Uterus (tissue), 2 donors: ENCODE measurements around the gene MXRA7.

ENCODE experiments used
- POLR2A ChIP-seq, 2 donors: fragments of 450-650 bp; IDR thresholded peaks; one replicate each; pipeline ENCODE4 v1.6.1; 2016; ENCODE audit warnings: antibody characterized with exemption in 2 of 2, mild to moderate bottlenecking in 1 of 2, moderate library complexity in 1 of 2
- TF ChIP-seq, protein P1 (sequence below), 4 experiments: fragments of 200-600 bp in 2 of 4; fragments of 450-650 bp in 2 of 4; sonication (generic) in 2 of 4; IDR thresholded peaks; one replicate each; pipeline ENCODE4 v1.5.1; 2016 to 2019; ENCODE audit warnings: antibody characterized with exemption in 4 of 4, mild to moderate bottlenecking in 2 of 4, moderate library complexity in 1 of 4

DNA sequence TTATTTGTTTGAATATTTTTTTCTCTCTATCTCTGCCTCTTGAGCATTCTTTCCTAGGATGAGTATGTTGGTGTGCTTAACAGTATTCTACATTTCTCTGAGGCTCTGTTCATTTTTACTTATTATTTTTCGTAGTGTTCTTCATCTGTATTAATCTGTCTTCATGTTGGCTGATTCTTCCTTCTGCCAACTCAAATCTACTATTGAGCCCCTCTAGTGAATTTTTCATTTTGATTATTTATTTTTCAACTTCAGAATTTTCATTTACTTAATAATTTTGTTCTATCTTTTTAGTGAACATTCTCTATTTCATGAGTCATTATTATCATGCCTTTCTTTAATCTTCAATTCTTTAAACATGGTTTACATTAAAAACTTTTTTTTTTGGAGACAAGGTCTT, 64.1 kb downstream of the MXRA7 start:
- TF ChIP-seq POLR2A (IDR thresholded peaks at IDR 0.05) = no peak
- TF ChIP-seq, protein P1, sequence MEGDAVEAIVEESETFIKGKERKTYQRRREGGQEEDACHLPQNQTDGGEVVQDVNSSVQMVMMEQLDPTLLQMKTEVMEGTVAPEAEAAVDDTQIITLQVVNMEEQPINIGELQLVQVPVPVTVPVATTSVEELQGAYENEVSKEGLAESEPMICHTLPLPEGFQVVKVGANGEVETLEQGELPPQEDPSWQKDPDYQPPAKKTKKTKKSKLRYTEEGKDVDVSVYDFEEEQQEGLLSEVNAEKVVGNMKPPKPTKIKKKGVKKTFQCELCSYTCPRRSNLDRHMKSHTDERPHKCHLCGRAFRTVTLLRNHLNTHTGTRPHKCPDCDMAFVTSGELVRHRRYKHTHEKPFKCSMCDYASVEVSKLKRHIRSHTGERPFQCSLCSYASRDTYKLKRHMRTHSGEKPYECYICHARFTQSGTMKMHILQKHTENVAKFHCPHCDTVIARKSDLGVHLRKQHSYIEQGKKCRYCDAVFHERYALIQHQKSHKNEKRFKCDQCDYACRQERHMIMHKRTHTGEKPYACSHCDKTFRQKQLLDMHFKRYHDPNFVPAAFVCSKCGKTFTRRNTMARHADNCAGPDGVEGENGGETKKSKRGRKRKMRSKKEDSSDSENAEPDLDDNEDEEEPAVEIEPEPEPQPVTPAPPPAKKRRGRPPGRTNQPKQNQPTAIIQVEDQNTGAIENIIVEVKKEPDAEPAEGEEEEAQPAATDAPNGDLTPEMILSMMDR (IDR thresholded peaks at IDR 0.05) = no peak
